HG03066 (cell line): ENCODE results near the gene MEGF8.

Source experiments
- ATAC-seq: cut with Tn5 transposase; IDR thresholded peaks from one replicate; pipeline ENCODE4 v1.9.1; 2021; ENCODE audit warnings: low read depth; ENCODE audit not compliant: unreplicated experiment

Gene MEGF8

DNA sequence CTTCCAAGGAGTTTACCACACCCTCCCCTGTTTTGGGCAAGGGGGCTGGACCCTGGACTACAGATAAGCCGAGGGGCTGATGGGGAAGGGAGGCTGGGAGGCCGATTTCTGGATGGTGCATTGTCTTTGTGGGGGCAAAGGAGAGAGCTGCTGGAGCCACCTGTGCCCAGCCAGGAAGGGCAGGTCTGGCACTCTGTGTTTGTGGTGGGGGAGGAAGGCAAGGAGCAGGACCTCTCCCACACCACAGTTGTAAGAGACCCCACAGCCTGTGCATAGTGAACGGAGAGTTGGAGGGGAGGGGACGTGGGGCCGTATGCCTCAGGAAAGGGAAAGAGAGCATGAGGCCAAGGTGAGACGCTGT is 39.5 kb upstream of the MEGF8 start:
- no peak for ATAC-seq

DNA sequence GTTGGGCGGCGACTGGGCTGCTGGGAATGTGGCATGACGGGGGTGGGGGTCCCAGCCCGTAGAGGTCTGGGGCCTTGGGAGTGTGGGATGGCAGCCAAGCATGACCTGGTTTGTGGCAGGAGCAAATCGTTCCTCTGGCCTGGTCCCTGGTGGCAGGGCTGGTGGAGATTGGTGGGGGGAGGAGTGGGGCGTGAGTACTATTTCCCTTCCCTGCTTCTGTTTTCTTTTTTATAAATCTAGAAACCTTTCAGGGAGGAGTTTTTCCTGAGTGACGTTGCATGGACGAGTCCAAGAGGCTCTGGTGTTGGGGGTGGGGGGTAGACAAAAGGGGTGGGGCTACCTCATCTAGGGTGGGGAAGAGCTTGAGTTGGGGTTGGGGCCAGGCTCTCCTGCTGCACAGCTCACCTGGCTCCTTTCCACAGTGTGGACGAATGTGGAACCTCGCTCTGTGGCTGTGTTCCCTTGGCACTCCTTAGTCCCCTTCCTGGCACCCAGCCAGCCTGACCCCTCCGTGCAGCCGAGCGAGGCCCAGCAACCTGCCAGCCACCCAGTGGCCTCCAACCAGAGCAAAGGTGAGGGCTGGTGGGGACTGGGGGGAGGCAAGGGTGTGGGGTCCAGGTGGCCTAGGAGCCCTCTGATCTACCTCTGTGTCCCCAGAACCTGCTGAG is 39.0 kb upstream of the MEGF8 start:
- ATAC-seq = no peak

DNA sequence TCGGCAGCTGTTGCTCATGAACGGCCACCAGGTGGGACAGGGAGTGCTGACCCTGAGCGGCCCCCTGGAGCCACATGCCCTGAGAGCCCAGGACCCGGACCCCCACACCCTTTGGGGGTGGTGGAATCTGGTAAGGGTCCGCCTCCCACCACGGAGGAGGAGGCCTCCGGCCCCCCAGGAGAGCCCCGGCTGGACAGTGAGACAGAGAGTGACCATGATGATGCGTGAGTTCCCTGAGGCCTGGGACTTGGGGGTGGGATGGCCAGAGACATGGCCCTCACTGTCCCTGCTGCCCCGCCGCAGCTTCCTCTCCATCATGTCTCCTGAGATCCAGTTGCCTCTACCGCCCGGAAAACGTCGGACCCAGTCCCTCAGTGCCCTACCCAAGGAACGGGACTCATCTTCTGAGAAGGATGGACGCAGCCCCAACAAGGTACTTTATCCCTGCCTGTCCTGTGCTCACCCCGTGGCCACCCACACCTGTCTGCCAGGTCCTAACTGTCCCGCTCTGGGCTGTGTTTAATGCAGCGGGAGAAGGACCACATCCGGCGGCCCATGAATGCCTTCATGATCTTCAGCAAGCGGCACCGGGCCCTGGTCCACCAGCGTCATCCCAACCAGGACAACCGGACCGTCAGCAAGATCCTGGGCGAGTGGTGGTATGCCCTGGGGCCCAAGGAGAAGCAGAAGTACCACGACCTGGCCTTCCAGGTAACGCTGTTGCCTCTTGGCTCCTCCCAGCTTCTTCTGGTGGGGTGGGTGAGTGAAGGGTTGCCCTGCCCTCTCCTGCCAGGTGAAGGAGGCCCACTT is 38.2 kb upstream of the MEGF8 start:
- ATAC-seq = no peak

DNA sequence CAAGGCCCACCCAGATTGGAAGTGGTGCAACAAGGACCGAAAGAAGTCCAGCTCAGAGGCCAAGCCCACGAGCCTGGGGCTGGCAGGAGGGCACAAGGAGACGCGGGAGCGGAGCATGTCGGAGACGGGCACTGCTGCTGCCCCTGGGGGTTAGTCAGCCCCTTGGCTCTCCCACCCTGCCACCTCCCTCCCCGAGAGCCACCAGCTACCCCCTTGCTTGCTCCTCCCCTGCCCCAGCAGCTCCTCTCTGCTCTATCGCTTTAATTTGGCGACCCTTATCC is 37.7 kb upstream of the MEGF8 start:
- no peak for ATAC-seq

DNA sequence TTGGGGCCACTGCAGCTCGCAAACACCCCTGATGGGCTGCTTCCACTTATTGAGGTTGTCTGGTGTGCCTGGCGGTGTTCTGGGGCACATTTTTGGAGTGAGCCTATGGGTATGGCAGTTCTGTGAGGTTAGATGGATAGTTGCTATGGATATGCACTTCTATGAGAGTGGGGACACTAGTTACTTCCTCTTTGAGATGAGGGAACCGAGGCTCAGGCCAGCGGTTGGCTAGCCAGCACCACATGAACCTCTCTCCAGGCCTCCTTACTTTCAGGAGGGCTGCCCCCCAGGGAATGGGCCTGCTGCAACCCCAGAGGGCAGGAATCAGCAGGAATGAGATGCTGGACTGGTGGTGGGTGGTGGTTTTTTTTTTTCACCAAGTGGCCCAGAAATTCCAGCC is 37.0 kb upstream of the MEGF8 start:
- no peak for ATAC-seq

DNA sequence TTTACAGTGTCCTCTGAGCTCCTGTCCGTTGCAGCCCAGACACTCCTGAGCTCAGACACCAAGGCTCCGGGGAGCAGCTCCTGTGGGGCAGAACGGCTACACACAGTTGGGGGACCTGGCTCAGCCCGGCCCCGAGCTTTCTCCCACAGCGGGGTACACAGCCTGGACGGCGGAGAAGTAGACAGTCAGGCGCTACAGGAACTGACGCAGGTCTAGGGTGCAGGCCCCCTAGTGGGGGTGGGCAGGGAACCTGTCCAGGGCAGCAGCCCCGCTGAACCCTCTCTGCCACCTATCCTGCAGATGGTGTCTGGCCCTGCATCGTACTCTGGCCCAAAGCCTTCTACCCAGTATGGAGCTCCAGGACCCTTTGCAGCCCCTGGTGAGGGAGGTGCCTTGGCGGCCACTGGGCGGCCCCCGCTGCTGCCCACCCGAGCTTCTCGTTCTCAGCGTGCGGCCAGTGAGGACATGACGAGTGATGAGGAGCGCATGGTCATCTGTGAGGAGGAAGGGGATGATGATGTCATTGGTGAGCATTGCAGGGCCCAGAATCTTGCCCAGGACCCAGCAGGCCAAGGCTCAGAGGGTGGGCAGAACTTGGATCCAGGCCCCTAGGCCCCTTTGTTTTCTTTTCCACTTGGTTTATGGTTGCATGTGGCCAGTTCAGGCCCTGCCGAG is 36.4 kb upstream of the MEGF8 start:
- ATAC-seq = no peak

DNA sequence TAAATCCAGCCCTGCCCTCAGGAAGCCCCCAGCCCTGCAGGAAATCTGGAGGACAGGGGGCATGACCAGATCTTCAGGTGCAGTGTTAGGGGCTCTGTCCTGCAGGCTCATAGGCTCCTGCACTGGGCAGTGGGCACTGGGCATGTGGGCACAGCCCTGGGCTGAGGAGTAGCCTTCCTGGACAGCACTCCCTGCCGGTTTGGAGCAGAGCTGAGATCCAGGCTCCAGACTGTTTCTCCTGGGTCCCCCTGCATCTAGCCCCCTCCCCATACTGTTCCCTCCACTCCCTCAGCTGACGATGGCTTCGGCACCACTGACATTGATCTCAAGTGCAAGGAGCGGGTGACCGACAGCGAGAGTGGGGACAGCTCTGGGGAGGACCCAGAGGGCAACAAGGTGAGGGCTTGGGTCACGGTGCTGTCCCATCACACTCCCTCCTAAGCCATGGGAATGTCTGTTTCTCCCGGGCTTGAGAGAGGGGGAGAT is 35.8 kb upstream of the MEGF8 start:
- no peak for ATAC-seq

DNA sequence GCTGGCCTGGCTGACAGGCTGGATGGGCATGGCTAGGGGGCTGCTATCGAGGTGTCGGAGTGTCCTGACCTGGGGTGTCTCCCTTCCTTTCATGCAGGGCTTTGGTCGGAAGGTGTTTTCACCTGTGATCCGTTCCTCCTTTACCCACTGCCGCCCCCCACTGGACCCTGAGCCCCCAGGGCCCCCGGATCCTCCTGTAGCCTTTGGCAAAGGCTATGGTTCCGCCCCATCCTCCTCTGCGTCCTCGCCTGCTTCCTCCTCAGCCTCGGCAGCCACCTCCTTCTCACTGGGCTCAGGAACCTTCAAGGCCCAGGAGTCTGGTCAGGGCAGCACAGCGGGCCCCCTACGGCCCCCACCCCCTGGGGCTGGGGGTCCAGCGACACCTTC is 35.3 kb upstream of the MEGF8 start:
- ATAC-seq = no peak

DNA sequence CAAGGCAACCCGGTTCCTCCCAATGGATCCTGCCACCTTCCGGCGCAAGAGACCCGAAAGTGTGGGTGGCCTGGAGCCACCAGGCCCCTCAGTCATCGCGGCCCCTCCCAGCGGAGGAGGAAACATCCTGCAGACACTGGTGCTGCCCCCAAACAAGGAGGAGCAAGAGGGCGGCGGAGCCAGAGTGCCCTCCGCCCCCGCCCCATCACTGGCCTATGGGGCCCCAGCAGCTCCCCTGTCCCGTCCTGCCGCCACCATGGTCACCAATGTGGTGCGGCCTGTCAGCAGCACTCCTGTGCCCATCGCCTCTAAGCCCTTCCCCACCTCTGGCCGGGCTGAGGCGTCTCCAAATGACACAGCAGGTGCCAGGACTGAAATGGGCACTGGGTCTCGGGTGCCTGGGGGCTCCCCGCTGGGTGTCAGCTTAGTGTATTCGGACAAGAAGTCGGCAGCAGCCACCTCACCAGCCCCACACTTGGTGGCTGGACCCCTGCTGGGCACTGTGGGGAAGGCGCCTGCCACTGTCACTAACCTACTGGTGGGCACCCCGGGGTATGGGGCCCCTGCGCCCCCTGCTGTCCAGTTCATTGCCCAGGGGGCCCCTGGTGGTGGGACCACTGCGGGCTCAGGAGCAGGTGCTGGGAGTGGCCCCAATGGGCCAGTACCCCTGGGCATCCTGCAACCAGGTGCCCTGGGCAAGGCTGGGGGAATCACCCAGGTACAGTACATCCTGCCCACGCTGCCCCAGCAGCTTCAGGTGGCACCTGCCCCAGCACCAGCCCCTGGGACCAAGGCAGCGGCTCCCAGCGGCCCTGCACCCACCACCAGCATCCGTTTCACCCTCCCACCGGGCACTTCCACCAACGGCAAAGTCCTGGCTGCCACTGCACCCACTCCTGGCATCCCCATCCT is 34.7 kb upstream of the MEGF8 start:
- no peak for ATAC-seq

DNA sequence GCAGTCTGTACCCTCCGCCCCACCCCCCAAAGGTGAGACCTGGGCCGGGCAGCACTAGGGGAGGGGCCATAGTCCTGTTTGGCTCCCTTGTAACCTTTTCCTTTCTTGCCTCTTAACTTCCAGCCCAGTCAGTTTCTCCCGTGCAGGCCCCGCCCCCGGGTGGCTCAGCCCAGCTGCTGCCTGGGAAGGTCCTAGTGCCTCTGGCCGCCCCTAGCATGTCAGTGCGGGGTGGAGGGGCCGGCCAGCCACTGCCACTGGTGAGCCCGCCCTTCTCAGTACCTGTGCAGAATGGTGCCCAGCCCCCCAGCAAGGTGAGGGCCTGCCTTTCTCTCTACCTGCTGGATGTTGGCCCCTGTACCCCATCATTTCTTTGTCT is 34.0 kb upstream of the MEGF8 start:
- ATAC-seq = no peak

DNA sequence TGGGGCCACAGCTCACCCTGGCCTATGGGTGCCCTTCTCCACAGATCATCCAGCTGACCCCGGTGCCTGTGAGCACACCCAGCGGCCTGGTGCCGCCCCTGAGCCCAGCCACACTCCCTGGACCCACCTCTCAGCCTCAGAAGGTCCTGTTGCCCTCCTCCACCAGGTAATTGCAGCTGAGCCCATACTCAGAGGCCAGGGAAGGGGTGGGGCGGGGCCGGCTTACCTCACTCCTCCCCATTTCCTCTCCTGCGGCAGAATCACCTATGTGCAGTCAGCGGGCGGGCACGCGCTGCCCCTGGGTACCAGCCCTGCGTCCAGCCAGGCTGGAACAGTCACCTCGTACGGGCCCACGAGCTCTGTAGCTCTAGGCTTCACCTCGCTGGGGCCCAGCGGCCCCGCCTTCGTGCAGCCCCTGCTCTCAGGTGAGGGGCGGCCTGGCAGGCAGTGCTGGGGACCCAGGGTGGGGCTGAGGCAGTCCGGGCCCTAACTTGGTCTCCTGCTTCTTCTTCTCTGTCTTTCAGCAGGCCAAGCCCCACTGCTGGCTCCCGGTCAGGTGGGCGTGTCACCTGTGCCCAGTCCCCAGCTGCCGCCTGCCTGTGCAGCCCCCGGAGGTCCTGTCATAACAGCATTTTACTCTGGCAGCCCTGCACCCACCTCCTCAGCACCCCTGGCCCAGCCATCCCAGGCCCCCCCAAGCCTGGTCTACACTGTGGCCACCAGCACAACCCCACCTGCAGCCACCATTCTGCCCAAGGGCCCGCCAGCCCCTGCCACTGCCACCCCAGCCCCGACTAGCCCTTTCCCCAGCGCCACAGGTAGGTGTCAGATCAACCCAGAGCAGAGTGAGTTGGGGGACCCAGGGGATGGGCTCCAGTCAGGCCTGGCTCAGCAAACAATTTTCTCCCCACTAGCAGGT is 33.1 kb upstream of the MEGF8 start:
- ATAC-seq = no peak

DNA sequence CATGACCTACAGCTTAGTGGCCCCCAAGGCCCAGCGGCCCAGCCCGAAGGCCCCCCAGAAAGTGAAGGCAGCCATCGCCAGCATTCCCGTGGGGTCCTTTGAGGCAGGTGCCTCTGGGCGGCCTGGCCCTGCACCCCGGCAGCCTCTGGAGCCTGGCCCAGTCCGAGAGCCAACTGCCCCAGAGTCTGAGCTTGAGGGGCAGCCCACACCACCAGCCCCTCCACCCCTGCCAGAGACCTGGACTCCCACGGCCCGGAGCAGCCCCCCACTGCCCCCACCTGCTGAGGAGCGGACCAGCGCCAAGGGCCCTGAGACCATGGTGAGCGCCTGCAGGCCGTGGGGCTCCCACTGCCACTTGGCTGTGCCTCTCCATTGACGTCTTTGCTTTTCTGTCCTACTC is 32.5 kb upstream of the MEGF8 start:
- ATAC-seq = no peak

DNA sequence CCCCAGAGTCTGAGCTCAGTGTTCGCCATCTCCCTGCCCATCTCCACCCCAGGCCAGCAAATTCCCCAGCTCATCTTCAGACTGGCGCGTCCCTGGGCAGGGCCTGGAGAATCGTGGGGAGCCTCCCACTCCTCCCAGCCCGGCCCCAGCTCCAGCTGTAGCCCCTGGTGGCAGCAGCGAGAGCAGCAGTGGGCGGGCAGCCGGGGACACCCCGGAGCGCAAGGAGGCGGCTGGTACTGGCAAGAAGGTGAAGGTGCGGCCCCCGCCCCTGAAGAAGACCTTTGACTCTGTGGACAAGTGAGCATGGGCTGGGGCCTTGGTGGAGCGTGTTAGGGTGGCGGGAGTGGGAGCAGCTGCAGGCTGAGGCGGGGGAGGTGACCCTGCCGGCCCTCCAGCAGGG is 31.9 kb upstream of the MEGF8 start:
- no peak for ATAC-seq

DNA sequence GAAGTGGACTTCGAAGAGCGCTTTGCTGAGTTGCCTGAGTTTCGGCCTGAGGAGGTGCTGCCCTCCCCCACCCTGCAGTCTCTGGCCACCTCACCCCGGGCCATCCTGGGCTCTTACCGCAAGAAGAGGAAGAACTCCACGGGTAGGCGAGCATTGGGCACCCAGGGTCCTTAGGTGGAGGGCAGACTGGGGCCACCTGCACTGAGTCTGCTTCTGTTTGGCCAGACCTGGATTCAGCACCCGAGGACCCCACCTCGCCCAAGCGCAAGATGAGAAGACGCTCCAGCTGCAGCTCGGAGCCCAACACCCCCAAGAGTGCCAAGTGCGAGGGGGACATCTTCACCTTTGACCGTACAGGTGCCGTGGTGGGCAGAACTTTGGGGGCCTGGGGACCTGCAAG is 31.5 kb upstream of the MEGF8 start:
- ATAC-seq = no peak

DNA sequence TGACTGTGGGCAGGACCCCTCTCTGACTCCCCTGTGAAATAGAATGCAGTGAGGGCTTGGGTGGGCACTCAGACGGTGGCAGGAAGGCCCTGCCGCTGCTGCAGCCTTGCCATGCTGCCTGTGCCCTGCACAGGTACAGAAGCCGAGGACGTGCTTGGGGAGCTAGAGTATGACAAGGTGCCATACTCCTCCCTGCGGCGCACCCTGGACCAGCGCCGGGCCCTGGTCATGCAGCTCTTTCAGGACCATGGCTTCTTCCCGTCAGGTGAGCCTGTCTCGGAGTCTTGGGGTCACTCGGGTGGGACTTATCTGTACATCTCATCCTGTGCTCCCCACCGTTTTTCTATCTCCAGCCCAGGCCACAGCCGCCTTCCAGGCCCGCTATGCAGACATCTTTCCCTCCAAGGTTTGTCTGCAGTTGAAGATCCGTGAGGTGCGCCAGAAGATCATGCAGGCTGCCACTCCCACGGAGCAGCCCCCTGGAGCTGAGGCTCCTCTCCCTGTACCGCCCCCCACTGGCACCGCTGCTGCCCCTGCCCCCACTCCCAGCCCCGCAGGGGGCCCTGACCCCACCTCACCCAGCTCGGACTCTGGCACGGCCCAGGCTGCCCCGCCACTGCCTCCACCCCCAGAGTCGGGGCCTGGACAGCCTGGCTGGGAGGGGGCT is 30.8 kb upstream of the MEGF8 start:
- ATAC-seq = no peak

DNA sequence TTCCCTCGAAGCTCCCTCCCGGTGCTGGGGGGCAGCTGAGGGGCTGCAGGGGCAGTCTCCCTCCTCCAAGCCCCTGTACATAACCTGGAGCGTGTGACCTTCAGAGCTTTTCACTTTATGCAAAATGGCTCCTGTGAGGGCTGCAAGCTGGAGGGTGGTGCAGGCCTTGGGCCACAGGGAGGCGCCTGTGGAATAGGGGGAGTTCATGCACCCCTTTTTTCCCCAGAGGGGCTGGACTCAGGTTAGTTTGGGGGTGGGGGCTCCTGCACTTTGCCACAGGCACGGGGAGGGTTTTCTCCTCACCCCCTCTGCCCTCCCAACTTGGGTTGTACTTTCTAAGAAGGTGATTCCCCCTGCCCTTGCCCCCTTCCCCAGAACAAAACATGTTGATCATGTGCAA is 30.1 kb upstream of the MEGF8 start:
- ATAC-seq = no peak

DNA sequence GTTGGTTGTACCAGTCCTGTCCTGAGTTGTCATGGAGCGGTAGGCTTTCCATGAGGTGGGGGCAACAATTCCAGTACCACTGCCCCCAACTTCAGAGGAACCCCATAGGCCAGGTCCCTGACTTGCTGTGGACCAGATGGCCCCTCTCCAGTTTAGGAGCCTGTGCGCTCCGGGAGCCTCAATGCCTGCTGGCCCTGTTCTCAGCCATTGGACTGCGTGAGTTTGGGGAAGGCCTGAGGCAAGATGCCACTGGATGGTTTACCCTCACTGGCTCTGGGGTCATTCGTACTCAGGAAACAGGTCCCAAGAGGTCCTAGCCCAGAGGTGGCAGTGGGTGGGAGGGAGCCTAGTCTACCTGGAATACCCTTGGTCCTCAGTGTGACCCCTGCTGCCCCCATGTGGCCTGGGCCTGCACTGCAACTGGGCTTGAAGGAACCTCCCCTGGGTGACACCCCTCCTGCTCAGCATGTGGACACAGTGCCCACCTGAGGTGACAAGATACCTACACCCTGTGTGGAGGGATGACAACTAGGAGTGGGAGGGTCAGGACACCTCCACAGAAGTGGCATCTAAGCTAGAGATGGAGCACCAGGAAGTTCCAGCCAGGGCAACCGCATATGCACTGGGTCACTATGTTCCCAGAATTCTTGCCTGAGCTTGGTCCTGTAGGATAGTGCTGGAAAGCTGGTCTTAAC is 29.5 kb upstream of the MEGF8 start:
- ATAC-seq = no peak

DNA sequence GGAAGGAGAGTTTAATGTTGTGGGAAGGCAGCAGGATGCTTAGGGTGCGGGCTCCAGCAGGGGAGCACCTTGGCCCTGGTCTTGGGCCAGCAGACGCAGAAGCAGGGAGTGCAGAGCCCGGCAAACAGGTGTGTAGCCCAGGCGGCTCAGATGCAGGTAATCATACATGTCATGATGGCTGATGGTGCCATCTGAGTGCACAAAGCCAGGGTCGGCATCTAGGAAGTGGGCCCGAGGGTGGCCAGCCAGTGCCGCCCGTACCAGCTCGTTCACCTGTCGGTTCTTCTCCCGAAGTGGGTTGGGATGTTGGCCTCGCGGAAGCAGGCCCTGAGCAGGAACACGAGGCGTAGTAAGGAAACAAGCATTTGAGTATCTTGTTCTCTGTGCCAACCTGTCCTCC is 28.4 kb upstream of the MEGF8 start:
- ATAC-seq = no peak

DNA sequence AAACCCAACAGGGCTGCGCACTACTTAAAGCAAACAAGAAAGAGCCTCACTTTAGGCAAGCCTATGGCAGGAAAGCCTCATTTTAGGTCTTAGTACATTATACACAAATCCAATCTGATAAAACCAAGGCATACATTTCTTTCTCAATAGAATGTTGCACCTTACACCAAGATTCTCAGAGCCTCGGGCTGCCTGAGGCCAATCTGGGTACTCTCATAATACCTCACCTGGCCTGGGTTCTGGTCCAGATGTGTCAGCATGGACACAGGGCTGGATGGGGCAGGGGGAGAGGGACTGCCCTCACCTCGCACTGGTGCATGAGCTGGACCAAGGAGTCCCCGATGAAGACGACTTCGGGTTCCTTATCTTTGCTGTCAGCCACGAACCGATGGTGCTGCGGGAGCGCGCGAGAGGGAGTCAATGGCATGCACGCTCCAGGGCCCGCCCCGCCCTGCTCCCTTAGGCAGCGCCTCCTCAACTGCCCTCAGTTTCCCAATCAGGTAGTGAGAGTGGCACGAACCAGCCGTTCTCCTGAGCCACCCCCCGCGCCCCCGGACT is 23.7 kb upstream of the MEGF8 start, which contains the start of gene PRR19:
Gene PRR19, plus strand, starts transcription at position 487 of the 558 bp plus-strand sequence. CDS start 7,453 bp downstream, outside the sequence.
- no peak for ATAC-seq
